GM21526 (cell line): ENCODE results near the gene IL20.

ENCODE experiments used
- ATAC-seq: cut with Tn5 transposase; IDR thresholded peaks from one replicate; pipeline ENCODE4 v1.9.1; 2021; ENCODE audit warnings: moderate library complexity; ENCODE audit not compliant: unreplicated experiment, low FRiP score

IL20 gene

DNA sequence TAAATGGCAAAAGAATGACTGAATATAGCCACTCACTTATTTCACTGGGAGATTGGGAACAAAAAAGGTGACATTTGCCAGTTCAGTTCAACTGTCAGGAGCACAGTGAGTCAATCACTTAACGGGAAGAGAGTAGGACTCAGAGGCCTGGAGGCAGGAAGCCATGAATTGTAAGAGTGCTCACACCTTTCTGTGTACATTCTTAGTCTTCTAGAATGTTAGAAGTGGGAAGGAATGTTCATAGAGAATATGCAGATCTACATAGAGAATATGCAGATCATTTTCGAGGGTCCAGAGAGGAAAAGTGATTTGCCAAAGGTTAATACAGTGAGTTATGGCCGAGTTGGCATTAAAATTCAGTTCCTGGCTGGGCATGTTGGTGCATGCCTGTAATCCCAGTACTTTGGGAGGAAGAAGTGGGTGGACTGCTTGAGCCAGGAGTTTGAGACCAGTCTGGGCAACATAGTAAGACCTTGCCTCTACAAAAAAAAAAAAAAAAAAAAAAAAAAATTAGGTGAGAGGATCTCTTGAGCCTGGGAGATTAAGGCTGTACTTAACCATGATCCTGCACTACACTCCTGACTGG, 8.3 kb downstream of the IL20 start:
- ATAC-seq: no peak

GRCh38 chr1:206875752-206876377, 10.4 kb downstream of the IL20 start:
- ATAC-seq: no peak

DNA sequence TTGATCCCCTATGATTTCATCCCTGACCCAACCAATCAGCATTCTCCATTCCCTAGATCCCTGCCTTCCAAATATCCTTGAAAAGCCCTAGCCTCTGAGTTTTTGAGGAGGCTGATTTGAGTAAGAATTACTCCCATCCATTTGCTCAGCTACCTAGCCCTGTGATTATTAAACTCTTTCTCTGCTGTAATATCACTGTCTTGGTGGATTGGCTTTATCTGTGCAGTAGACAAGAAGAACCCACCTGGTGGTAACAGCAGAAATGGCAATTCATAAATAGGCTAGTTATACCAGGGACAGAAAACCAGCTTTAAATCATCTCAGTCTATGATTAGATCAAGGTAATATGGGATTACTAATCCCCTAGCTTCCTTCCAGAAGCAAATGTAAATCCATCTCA, 13.0 kb downstream of the IL20 start:
- ATAC-seq: no peak

DNA sequence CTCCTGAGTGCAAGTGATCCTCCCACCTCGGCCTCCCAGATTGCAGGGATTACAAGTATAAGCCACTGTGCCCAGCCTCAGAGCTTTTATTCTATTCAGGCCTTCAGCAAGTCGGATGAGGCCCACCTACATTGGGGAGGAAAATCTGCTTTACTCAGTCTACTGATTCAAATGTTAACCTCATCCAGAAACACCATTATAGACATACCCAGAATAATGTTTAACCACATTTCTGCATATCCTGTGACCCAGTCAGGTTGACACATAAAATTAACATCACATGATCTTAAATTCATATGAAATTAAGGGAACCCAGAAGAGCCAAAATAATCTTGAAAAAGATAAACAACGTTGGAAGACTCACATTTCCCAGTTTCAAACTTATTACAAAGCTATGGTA, 14.9 kb downstream of the IL20 start:
- ATAC-seq: no peak

- ATAC-seq: no peak
Measured at GRCh38 chr1:206882555-206882954, 17.1 kb downstream of the IL20 start.

- ATAC-seq: no peak
Measured at GRCh38 chr1:206883160-206883559, 17.7 kb downstream of the IL20 start.

- no peak for ATAC-seq
Measured at GRCh38 chr1:206883876-206884275, 18.5 kb downstream of the IL20 start.

- ATAC-seq: no peak
Measured at GRCh38 chr1:206885341-206886060, 20.1 kb downstream of the IL20 start.

DNA sequence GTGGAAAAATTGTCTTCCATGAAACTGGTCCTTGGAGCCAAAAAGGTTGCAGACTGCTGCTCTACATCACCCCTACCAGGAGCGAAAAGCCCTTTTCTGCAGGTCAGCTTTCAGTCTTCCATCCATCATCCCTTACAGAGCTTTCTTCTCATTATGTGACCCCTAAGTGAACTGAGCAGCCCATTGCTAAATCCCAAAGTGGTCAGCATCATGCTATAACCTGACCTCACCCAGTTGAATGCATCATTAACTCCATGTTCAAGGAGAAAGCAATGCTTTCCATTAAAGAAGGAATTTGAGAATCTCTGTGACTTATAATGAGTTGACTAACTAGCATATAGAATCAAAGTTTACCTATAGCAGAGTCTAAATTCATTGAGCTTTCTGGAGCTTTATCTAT, 21.4 kb downstream of the IL20 start:
- ATAC-seq: no peak

GRCh38 chr1:206887701-206888100, 22.3 kb downstream of the IL20 start:
- no peak for ATAC-seq

DNA sequence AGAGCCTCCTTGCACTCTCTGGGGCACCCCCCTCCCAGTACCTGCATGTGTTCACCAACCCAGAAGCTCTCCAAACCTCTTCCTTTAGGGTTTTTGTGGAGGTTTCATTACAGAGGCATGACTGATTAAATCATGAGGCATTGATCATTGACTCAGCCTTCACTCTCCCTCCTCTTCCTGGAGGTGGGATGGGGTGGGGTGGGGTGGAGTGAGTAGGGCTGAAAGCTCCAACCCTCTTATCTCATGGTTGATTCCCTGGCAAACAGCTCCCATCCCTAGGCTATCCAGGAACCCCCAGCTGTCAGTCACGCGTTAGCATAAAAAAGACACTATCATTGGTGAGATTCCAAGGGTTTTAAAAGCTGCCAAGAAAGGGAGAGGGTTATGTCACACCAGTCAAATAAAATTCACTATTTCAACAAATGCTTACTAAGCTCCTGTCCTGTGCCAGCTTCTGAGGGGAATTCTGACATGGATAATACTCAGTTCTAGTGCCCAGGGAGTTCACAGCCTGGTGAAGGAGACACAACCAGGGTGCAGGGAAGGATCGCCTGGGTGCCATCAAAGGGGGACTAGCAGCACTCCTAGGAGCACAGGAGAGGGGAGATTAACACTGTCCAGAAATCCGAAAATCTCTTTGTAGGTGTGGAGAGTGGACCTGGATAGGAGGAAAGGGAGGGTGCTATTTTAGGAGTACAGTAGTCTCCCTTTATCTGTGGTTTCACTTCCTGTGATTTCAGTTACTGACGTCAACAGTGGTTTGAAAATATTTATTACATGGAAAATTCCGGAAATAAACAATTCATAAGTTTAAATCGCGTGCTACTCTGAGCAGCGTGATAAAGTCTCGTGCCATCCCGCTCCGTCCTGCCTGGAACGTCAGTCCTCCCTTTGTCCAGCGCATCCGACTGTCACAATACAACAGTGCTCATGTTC, 25.0 kb downstream of the IL20 start:
- no peak for ATAC-seq

GRCh38 chr1:206891412-206891811, 26.0 kb downstream of the IL20 start:
- no peak for ATAC-seq

DNA sequence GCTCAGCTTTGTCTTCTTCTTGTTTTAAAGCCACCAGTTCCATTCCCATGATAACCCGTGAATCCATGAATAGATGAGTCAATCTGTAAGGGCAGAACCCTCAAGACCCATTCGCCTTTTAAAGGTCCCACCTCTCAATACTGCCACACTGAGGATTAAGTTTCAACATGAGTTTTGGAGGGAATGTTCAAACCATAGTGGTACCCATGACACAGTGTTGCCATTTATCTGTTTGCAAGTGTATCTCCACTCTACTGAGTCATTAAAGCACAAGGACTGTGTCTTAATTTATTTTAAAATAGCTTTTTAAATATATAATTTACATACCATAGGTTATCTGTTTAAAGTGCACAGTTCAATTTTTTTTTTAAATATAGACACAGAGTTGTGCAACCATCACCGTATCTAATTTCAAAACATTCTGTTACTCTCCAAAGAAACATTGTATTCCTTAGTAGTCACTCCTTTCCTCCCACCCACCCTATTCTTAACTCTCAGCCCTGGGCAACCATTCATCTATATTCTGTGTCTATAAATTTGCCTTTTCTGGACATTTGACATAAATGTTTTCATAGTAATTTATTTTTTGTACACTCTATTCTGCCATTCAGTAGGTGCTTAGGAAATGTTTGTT, 27.0 kb downstream of the IL20 start:
- ATAC-seq: no peak

DNA sequence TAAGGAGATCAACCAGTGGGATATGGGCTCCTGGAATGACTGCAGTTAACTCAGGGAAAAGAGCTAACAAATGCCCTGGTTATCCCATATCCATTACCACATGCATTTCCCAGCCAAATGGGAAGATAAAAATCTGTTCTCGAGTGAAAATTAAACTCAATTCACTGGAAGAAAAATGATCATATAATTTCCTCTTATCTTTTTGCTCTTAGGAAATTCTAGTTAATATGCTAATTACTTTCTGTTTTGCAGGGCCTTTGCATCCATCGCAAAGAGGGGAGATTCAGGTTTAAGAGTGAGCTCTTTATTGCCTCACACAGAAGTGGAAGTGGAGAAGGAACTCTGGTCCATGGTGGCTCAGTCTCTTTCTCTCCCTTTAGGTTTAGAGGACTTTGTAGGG, 28.0 kb downstream of the IL20 start:
- ATAC-seq: no peak

DNA sequence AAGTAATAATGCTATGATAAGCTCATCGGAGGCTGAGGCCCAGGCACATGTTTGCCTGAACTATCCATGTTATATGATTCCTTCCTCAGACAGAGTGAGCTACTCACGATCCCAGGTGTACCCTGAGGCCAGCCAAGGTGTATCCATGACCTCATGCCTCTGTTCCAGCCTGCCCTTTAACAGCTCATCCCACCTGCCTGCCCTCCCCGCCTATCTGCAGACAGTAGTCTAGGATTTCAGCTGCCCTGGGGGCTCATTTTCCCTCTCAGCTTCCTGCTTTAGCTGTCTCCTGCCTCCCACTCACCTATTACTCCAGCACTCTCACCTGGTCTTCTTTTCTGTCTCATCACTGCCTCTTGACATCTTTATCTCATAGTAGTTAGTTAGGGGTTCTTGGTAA, 29.9 kb downstream of the IL20 start:
- ATAC-seq: no peak

- no peak for ATAC-seq
Measured at GRCh38 chr1:206895837-206896242, 30.4 kb downstream of the IL20 start.

GRCh38 chr1:206896261-206896660, 30.8 kb downstream of the IL20 start:
- ATAC-seq: no peak

- ATAC-seq: no peak
Measured at GRCh38 chr1:206897175-206897574, 31.8 kb downstream of the IL20 start, which contains the start of gene IL24. TSS of gene IL24 (plus strand) at chr1:206897443. CDS start at chr1:206897833, 390 bp downstream.

- no peak for ATAC-seq
Measured at GRCh38 chr1:206898089-206898914, 32.9 kb downstream of the IL20 start.
